ENCODE data around the gene NR5A2.

Gene NR5A2

GRCh38 chr1:200128944-200129879 is 101.7 kb downstream of the NR5A2 start:
- Histone ChIP-seq H3K9ac (ENCODE audit: low read depth, low read length) (no peak overlapping the region), H3K36me3 (ENCODE audit: control insufficient read depth, insufficient read depth, low read length) (no peaks in the 10 kb centered on the region), H3K4me1 (ENCODE audit: control insufficient read depth, insufficient read depth, low read length) (peaks cover 18% of the 10 kb centered on the region), H3K4me3 (ENCODE audit: low read depth, low read length) (no peak overlapping the region; the same call in 1 of the 2 replicates), H3K27ac (ENCODE audit: low read depth, low read length) (peak overlapping the region; percentile 38), H3K9me3 (ENCODE audit: control insufficient read depth, insufficient read depth, low read length) (no peaks in the 10 kb centered on the region), H3K27me3 (ENCODE audit: control insufficient read depth, insufficient read depth, low read length) (no peaks in the 10 kb centered on the region)

- no peak overlapping the region for H3K9ac ChIP-seq (ENCODE audit: low read depth, low read length)
- H3K27me3 ChIP-seq (ENCODE audit: control insufficient read depth, insufficient read depth, low read length), result no peaks in the 10 kb centered on the region
- no peaks in the 10 kb centered on the region for H3K36me3 ChIP-seq (ENCODE audit: control insufficient read depth, insufficient read depth, low read length)
- no peak overlapping the region for H3K4me3 ChIP-seq (ENCODE audit: low read depth, low read length)
- H3K27ac ChIP-seq (ENCODE audit: low read depth, low read length), result no peak overlapping the region
- H3K9me3 ChIP-seq (ENCODE audit: control insufficient read depth, insufficient read depth, low read length), result no peaks in the 10 kb centered on the region
- H3K4me1 ChIP-seq (ENCODE audit: control insufficient read depth, insufficient read depth, low read length), result peaks cover 18% of the 10 kb centered on the region
These were observed 103.0 kb downstream of the NR5A2 start for GRCh38 chr1:200130552-200130951.

- Histone ChIP-seq H3K9me3 (ENCODE audit: control insufficient read depth, insufficient read depth, low read length) (no peaks in the 10 kb centered on the region), H3K27me3 (ENCODE audit: control insufficient read depth, insufficient read depth, low read length) (no peaks in the 10 kb centered on the region), H3K36me3 (ENCODE audit: control insufficient read depth, insufficient read depth, low read length) (no peaks in the 10 kb centered on the region), H3K4me3 (ENCODE audit: low read depth, low read length) (no peak overlapping the region), H3K9ac (ENCODE audit: low read depth, low read length) (no peak overlapping the region), H3K27ac (ENCODE audit: low read depth, low read length) (no peak overlapping the region), H3K4me1 (ENCODE audit: control insufficient read depth, insufficient read depth, low read length) (peaks cover 18% of the 10 kb centered on the region)
These were observed 104.1 kb downstream of the NR5A2 start for GRCh38 chr1:200131551-200132125.

- H3K4me1 ChIP-seq (ENCODE audit: control insufficient read depth, insufficient read depth, low read length), result peaks cover 18% of the 10 kb centered on the region
- no peak overlapping the region for H3K9ac ChIP-seq (ENCODE audit: low read depth, low read length)
- H3K4me3 ChIP-seq (ENCODE audit: low read depth, low read length), result no peak overlapping the region
- H3K9me3 ChIP-seq (ENCODE audit: control insufficient read depth, insufficient read depth, low read length), result no peaks in the 10 kb centered on the region
- no peaks in the 10 kb centered on the region for H3K36me3 ChIP-seq (ENCODE audit: control insufficient read depth, insufficient read depth, low read length)
- H3K27ac ChIP-seq (ENCODE audit: low read depth, low read length), result no peak overlapping the region
- no peaks in the 10 kb centered on the region for H3K27me3 ChIP-seq (ENCODE audit: control insufficient read depth, insufficient read depth, low read length)
These were observed 105.6 kb downstream of the NR5A2 start for GRCh38 chr1:200133123-200133522.

- Histone ChIP-seq H3K9me3 (ENCODE audit: control insufficient read depth, insufficient read depth, low read length) (no peaks in the 10 kb centered on the region), H3K4me1 (ENCODE audit: control insufficient read depth, insufficient read depth, low read length) (peaks cover 13% of the 10 kb centered on the region), H3K9ac (ENCODE audit: low read depth, low read length) (no peak overlapping the region), H3K27me3 (ENCODE audit: control insufficient read depth, insufficient read depth, low read length) (no peaks in the 10 kb centered on the region), H3K27ac (ENCODE audit: low read depth, low read length) (no peak overlapping the region), H3K36me3 (ENCODE audit: control insufficient read depth, insufficient read depth, low read length) (no peaks in the 10 kb centered on the region), H3K4me3 (ENCODE audit: low read depth, low read length) (no peak overlapping the region)
These were observed 106.6 kb downstream of the NR5A2 start for GRCh38 chr1:200134116-200134515.

GRCh38 chr1:200136384-200136783 is 108.9 kb downstream of the NR5A2 start:
- H3K4me3 ChIP-seq (ENCODE audit: low read depth, low read length), result no peak overlapping the region
- H3K9ac ChIP-seq (ENCODE audit: low read depth, low read length), result no peak overlapping the region
- no peaks in the 10 kb centered on the region for H3K36me3 ChIP-seq (ENCODE audit: control insufficient read depth, insufficient read depth, low read length)
- no peaks in the 10 kb centered on the region for H3K9me3 ChIP-seq (ENCODE audit: control insufficient read depth, insufficient read depth, low read length)
- H3K27ac ChIP-seq (ENCODE audit: low read depth, low read length), result no peak overlapping the region
- no peaks in the 10 kb centered on the region for H3K27me3 ChIP-seq (ENCODE audit: control insufficient read depth, insufficient read depth, low read length)
- no peaks in the 10 kb centered on the region for H3K4me1 ChIP-seq (ENCODE audit: control insufficient read depth, insufficient read depth, low read length)

GRCh38 chr1:200139661-200140250 is 112.2 kb downstream of the NR5A2 start:
- Histone ChIP-seq H3K4me1 (ENCODE audit: control insufficient read depth, insufficient read depth, low read length) (no peaks in the 10 kb centered on the region), H3K27me3 (ENCODE audit: control insufficient read depth, insufficient read depth, low read length) (no peaks in the 10 kb centered on the region), H3K4me3 (ENCODE audit: low read depth, low read length) (no peak overlapping the region), H3K9ac (ENCODE audit: low read depth, low read length) (no peak overlapping the region), H3K27ac (ENCODE audit: low read depth, low read length) (no peak overlapping the region), H3K36me3 (ENCODE audit: control insufficient read depth, insufficient read depth, low read length) (no peaks in the 10 kb centered on the region), H3K9me3 (ENCODE audit: control insufficient read depth, insufficient read depth, low read length) (no peaks in the 10 kb centered on the region)

GRCh38 chr1:200143347-200143746 is 115.8 kb downstream of the NR5A2 start:
- H3K36me3 ChIP-seq (ENCODE audit: control insufficient read depth, insufficient read depth, low read length), result no peaks in the 10 kb centered on the region
- no peaks in the 10 kb centered on the region for H3K27me3 ChIP-seq (ENCODE audit: control insufficient read depth, insufficient read depth, low read length)
- no peaks in the 10 kb centered on the region for H3K9me3 ChIP-seq (ENCODE audit: control insufficient read depth, insufficient read depth, low read length)
- no peak overlapping the region for H3K4me3 ChIP-seq (ENCODE audit: low read depth, low read length)
- H3K4me1 ChIP-seq (ENCODE audit: control insufficient read depth, insufficient read depth, low read length), result no peaks in the 10 kb centered on the region
- no peak overlapping the region for H3K9ac ChIP-seq (ENCODE audit: low read depth, low read length)
- H3K27ac ChIP-seq (ENCODE audit: low read depth, low read length), result no peak overlapping the region

- H3K4me3 ChIP-seq (ENCODE audit: low read depth, low read length), result no peak overlapping the region
- no peak overlapping the region for H3K9ac ChIP-seq (ENCODE audit: low read depth, low read length)
- H3K27ac ChIP-seq (ENCODE audit: low read depth, low read length), result no peak overlapping the region
- no peaks in the 10 kb centered on the region for H3K9me3 ChIP-seq (ENCODE audit: control insufficient read depth, insufficient read depth, low read length)
- H3K27me3 ChIP-seq (ENCODE audit: control insufficient read depth, insufficient read depth, low read length), result no peaks in the 10 kb centered on the region
- H3K36me3 ChIP-seq (ENCODE audit: control insufficient read depth, insufficient read depth, low read length), result no peaks in the 10 kb centered on the region
- no peaks in the 10 kb centered on the region for H3K4me1 ChIP-seq (ENCODE audit: control insufficient read depth, insufficient read depth, low read length)
These were observed 118.6 kb downstream of the NR5A2 start for GRCh38 chr1:200146100-200146499.

- no peak overlapping the region for H3K4me3 ChIP-seq (ENCODE audit: low read depth, low read length)
These were observed 119.6 kb downstream of the NR5A2 start for GRCh38 chr1:200147094-200147493.

GRCh38 chr1:200147742-200148141 is 120.2 kb downstream of the NR5A2 start:
- Histone ChIP-seq H3K9me3 (ENCODE audit: control insufficient read depth, insufficient read depth, low read length) (no peaks in the 10 kb centered on the region), H3K27me3 (ENCODE audit: control insufficient read depth, insufficient read depth, low read length) (no peaks in the 10 kb centered on the region), H3K27ac (ENCODE audit: low read depth, low read length) (no peak overlapping the region), H3K4me3 (ENCODE audit: low read depth, low read length) (no peak overlapping the region), H3K9ac (ENCODE audit: low read depth, low read length) (no peak overlapping the region), H3K36me3 (ENCODE audit: control insufficient read depth, insufficient read depth, low read length) (no peaks in the 10 kb centered on the region), H3K4me1 (ENCODE audit: control insufficient read depth, insufficient read depth, low read length) (no peaks in the 10 kb centered on the region)

More at GRCh38 chr1:200147094-200147493, 119.6 kb downstream of the NR5A2 start:
- Histone ChIP-seq H3K27me3 (ENCODE audit: control insufficient read depth, insufficient read depth, low read length) (no peaks in the 10 kb centered on the region), H3K9me3 (ENCODE audit: control insufficient read depth, insufficient read depth, low read length) (no peaks in the 10 kb centered on the region), H3K4me1 (ENCODE audit: control insufficient read depth, insufficient read depth, low read length) (no peaks in the 10 kb centered on the region), H3K9ac (ENCODE audit: low read depth, low read length) (no peak overlapping the region), H3K36me3 (ENCODE audit: control insufficient read depth, insufficient read depth, low read length) (no peaks in the 10 kb centered on the region), H3K27ac (ENCODE audit: low read depth, low read length) (no peak overlapping the region)

Measured in HUES48 (cell line).